ENCODE results near the gene TMEM131.

DNA sequence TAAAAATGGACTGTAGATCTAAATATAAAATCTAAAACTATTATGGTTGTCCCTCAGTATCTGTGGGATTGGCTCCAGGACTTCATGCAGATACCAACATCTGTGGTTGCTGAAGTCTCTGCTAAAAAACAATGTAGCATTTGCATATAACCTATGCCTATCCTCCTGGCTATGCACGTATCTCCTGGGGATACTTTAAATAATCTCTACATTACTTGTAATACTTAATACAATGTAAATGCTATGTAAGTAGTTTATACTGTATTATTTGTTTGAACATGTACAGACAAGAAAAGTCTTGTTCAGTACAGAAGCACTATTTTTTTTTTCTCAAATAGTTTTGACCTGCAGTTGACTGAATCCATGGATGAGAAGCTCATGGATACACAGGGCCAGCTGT, 147.4 kb downstream of the TMEM131 start:
- TF ChIP-seq, protein P1, sequence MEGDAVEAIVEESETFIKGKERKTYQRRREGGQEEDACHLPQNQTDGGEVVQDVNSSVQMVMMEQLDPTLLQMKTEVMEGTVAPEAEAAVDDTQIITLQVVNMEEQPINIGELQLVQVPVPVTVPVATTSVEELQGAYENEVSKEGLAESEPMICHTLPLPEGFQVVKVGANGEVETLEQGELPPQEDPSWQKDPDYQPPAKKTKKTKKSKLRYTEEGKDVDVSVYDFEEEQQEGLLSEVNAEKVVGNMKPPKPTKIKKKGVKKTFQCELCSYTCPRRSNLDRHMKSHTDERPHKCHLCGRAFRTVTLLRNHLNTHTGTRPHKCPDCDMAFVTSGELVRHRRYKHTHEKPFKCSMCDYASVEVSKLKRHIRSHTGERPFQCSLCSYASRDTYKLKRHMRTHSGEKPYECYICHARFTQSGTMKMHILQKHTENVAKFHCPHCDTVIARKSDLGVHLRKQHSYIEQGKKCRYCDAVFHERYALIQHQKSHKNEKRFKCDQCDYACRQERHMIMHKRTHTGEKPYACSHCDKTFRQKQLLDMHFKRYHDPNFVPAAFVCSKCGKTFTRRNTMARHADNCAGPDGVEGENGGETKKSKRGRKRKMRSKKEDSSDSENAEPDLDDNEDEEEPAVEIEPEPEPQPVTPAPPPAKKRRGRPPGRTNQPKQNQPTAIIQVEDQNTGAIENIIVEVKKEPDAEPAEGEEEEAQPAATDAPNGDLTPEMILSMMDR (IDR thresholded peaks at IDR 0.05): no peak
- TF ChIP-seq POLR2A (IDR thresholded peaks at IDR 0.05): no peak
